Measurements from ENCODE around the gene PRKG1.

The PRKG1 gene

GRCh38 chr10:52020702-52021101 lies 946.4 kb downstream of the PRKG1 start:
- no peak for TF ChIP-seq EZH2phosphoT487 (IDR thresholded peaks at IDR 0.05; ENCODE audit: borderline replicate concordance)
- TF ChIP-seq CTCF (conservative IDR thresholded peaks at IDR 0.05; ENCODE audit: low read length): no peak
- Histone ChIP-seq H3K9ac (ENCODE audit: low read depth, low read length, poor library complexity, severe bottlenecking) (no peak overlapping the region), H3F3A (ENCODE audit: low read depth) (no peaks in the 10 kb centered on the region), H4K20me1 (ENCODE audit: insufficient read depth, low read length, poor library complexity, severe bottlenecking) (no peaks in the 10 kb centered on the region), H3K79me2 (ENCODE audit: insufficient read depth, low read length) (no peaks in the 10 kb centered on the region), H3K9me3 (ENCODE audit: insufficient read depth, low read depth, low read length) (no peaks in the 10 kb centered on the region), H2AFZ (ENCODE audit: low read length) (no peak overlapping the region), H3K4me1 (ENCODE audit: insufficient read depth, low read length, poor library complexity, severe bottlenecking) (no peaks in the 10 kb centered on the region), H3K4me3 (ENCODE audit: low read length, poor library complexity, severe bottlenecking) (no peak overlapping the region), H3K27me3 (ENCODE audit: insufficient read depth, low read length, poor library complexity, severe bottlenecking) (no peaks in the 10 kb centered on the region), H3K4me2 (ENCODE audit: low read depth, low read length, poor library complexity, severe bottlenecking) (no peak overlapping the region), H3K36me3 (ENCODE audit: insufficient read depth, low read length) (no peaks in the 10 kb centered on the region), H3K9me2 (replicated peaks; ENCODE audit: low read depth, low read length) (no peaks in the 10 kb centered on the region)

- Histone ChIP-seq H3K4me3 (ENCODE audit: low read length, poor library complexity, severe bottlenecking) (no peak overlapping the region), H3K4me2 (ENCODE audit: low read depth, low read length, poor library complexity, severe bottlenecking) (no peak overlapping the region), H4K20me1 (ENCODE audit: insufficient read depth, low read length, poor library complexity, severe bottlenecking) (no peaks in the 10 kb centered on the region), H3K9me2 (replicated peaks; ENCODE audit: low read depth, low read length) (no peaks in the 10 kb centered on the region), H3K79me2 (ENCODE audit: insufficient read depth, low read length) (no peaks in the 10 kb centered on the region), H3K4me1 (ENCODE audit: insufficient read depth, low read length, poor library complexity, severe bottlenecking) (no peaks in the 10 kb centered on the region), H3K36me3 (ENCODE audit: insufficient read depth, low read length) (no peaks in the 10 kb centered on the region), H2AFZ (ENCODE audit: low read length) (no peak overlapping the region), H3K27me3 (ENCODE audit: insufficient read depth, low read length, poor library complexity, severe bottlenecking) (no peaks in the 10 kb centered on the region), H3K9ac (ENCODE audit: low read depth, low read length, poor library complexity, severe bottlenecking) (no peak overlapping the region), H3F3A (ENCODE audit: low read depth) (no peaks in the 10 kb centered on the region), H3K9me3 (ENCODE audit: insufficient read depth, low read depth, low read length) (no peaks in the 10 kb centered on the region)
- TF ChIP-seq EZH2phosphoT487 (IDR thresholded peaks at IDR 0.05; ENCODE audit: borderline replicate concordance) (no peak), CTCF (conservative IDR thresholded peaks at IDR 0.05; ENCODE audit: low read length) (no peak)
Observed at GRCh38 chr10:52027055-52027705, 952.9 kb downstream of the PRKG1 start.

- Histone ChIP-seq H3K4me2 (ENCODE audit: low read depth, low read length, poor library complexity, severe bottlenecking) (no peak overlapping the region), H3K36me3 (ENCODE audit: insufficient read depth, low read length) (no peaks in the 10 kb centered on the region), H3K9ac (ENCODE audit: low read depth, low read length, poor library complexity, severe bottlenecking) (no peak overlapping the region), H3F3A (ENCODE audit: low read depth) (no peaks in the 10 kb centered on the region), H3K9me3 (ENCODE audit: insufficient read depth, low read depth, low read length) (no peaks in the 10 kb centered on the region), H3K4me3 (ENCODE audit: low read length, poor library complexity, severe bottlenecking) (no peak overlapping the region), H4K20me1 (ENCODE audit: insufficient read depth, low read length, poor library complexity, severe bottlenecking) (no peaks in the 10 kb centered on the region), H3K27me3 (ENCODE audit: insufficient read depth, low read length, poor library complexity, severe bottlenecking) (no peaks in the 10 kb centered on the region), H3K79me2 (ENCODE audit: insufficient read depth, low read length) (no peaks in the 10 kb centered on the region), H3K9me2 (replicated peaks; ENCODE audit: low read depth, low read length) (no peaks in the 10 kb centered on the region), H3K4me1 (ENCODE audit: insufficient read depth, low read length, poor library complexity, severe bottlenecking) (no peaks in the 10 kb centered on the region), H2AFZ (ENCODE audit: low read length) (no peak overlapping the region)
- no peak for TF ChIP-seq CTCF (conservative IDR thresholded peaks at IDR 0.05; ENCODE audit: low read length)
- no peak for TF ChIP-seq EZH2phosphoT487 (IDR thresholded peaks at IDR 0.05; ENCODE audit: borderline replicate concordance)
Observed at GRCh38 chr10:52028523-52028858, 954.2 kb downstream of the PRKG1 start.

Data from Loucy (cell line).